ENCODE data around the gene ECHDC1.

ECHDC1 gene

GRCh38 chr6:127279815-127280214 lies 63.6 kb downstream of the ECHDC1 start:
- DNase-seq, result no peak

- DNase-seq, result no peak
Observed at GRCh38 chr6:127277878-127278843, 65.2 kb downstream of the ECHDC1 start.

- no peak for DNase-seq
Observed at GRCh38 chr6:127276331-127276730, 67.1 kb downstream of the ECHDC1 start.

GRCh38 chr6:127273499-127273898 lies 69.9 kb downstream of the ECHDC1 start:
- no peak for DNase-seq

- DNase-seq, result no peak
Observed at GRCh38 chr6:127272576-127272975, 70.8 kb downstream of the ECHDC1 start.

- DNase-seq, result no peak
Observed at GRCh38 chr6:127267646-127268625, 75.5 kb downstream of the ECHDC1 start.

GRCh38 chr6:127266892-127267645 lies 76.3 kb downstream of the ECHDC1 start:
- DNase-seq, result peak in 1 of 2 experiments; percentile 65

GRCh38 chr6:127266178-127266891 lies 77.1 kb downstream of the ECHDC1 start, which contains the start of gene RNF146:
RNF146 (plus strand) TSS chr6:127266864; CDS start chr6:127280339, 13,475 bp downstream.
- DNase-seq, result peak; percentile 79 to 83

GRCh38 chr6:127263481-127263880 lies 79.9 kb downstream of the ECHDC1 start:
- DNase-seq, result no peak

- DNase-seq, result no peak
Observed at GRCh38 chr6:127262896-127263295, 80.5 kb downstream of the ECHDC1 start.

- DNase-seq, result no peak
Observed at GRCh38 chr6:127255286-127255685, 88.1 kb downstream of the ECHDC1 start.

- DNase-seq, result no peak
Observed at GRCh38 chr6:127249621-127250020, 93.8 kb downstream of the ECHDC1 start.

- no peak for DNase-seq
Observed at GRCh38 chr6:127247114-127248096, 96.0 kb downstream of the ECHDC1 start.

- DNase-seq, result no peak
Observed at GRCh38 chr6:127243501-127243900, 99.9 kb downstream of the ECHDC1 start.
